GM19397 (cell line): Measurements from ENCODE around the gene LSM5.

Experiments
- ATAC-seq: cut with Tn5 transposase; IDR thresholded peaks from one replicate; pipeline ENCODE4 v1.9.1; 2021; ENCODE audit warnings: mild to moderate bottlenecking, moderate library complexity; ENCODE audit not compliant: unreplicated experiment

The LSM5 gene

DNA sequence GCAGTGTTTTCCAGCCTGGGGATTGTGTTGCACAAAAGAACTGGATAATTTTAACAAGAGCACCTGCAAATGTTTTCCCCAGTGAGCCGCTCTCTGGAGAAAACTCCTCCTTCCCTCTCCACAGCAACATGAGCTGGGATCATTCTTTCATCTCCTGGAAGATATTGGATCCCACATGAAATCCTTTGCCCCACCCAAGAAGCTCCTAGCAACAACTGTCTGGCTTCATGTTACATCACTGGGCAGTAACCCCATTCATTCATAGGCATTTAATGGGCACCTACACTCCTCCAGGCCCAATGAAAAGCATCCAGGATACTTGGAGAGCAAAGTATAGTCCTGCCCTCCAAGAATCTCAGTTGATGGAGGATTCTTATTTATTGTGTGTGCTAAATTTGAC is 27.2 kb downstream of the LSM5 start:
- no peak for ATAC-seq

DNA sequence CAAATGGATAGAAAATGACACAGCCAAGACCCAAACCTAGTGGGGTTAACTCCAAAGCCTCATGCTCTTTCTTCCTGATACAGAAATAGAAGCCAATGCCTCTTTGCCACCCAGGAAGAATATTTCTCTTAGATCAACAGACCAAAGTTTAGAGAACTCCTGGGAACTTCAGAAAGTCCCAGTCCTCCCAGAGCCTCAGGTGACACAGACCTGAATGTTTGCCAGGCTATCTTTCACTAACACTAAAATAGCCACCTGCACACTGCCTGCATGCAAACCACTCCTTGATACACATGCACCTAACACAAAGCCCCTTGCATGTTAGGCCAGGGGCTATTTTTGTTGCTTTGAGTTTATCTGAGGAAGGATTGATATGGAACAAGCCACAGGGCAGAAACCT is 27.7 kb downstream of the LSM5 start:
- no peak for ATAC-seq

- ATAC-seq, result no peak
Measured at GRCh38 chr7:32461484-32461883, 28.7 kb downstream of the LSM5 start.

DNA sequence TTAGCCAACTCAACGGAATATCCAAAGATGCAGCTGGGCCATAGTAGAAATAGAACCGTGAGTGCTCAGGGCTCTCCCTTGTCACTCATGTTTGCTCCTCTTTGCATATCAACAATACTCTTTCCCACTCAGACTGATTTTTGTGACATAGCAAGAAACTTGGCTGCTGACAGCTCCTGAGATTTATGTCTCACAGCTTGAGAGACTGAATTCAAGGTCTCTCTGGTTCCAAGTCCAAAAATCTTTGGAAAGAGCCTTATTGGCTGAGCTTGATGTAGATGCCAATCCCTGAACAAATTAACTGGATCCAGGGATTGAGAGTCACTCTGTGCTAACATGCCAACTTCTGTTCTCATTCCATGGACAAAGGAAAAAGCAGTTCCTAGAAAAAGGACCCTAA is 30.4 kb downstream of the LSM5 start:
- no peak for ATAC-seq

DNA sequence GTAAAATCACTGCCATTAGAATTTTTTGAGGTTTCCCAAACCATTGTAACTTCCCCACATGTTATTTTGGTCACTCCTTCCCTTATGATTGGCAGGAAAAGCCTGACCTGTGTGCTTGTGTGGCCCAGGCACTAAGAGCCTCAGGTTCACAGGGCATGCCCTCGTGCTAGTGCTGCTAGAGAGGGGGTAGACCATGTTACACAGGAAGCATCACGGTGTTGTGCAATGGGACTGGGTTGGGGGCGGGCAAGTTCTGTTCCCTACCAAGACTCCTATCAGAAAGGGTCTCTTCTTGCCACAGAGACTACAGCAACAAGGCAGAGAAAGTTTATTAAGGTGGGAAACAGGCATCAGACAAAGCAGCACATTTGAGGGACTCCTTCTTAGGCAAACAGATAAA is 32.2 kb downstream of the LSM5 start:
- ATAC-seq, result no peak

DNA sequence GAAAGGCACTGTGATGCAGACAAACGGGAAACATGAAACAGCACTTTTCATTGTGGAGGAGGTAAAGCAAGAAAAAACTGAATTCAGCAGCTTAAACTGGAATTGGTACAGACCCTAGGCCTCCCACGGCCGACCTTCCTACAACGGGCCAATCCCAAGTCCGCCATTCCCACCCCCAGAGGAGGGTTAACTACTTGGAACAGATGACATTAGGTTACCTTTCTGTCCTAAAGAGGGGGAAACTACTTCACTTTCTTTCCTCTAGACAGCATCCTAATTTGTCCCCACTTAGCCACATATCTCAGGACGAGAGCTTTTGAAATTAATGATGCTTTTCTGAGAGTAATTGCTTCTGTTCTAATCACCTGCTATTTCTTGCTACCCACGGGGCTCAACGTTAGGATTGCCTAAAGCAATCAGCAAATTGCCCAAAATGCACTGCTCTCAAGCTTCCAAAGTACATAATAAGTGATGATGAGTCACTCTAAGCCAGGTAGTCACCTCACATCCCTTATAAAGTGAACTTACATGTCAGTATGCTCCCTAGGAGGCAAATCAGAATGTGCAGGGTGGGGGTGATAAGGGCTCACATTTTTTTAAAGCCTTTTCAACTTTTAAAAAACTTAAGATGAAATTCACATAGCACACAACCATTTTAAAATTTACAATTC is 36.7 kb downstream of the LSM5 start:
- ATAC-seq, result no peak

GRCh38 chr7:32447218-32447617 is 43.0 kb downstream of the LSM5 start:
- no peak for ATAC-seq

GRCh38 chr7:32436146-32436928 is 53.8 kb downstream of the LSM5 start:
- ATAC-seq, result no peak
